HG02642 (cell line): ENCODE measurements around the gene FPR3.
"Not testable (repeated sequence)": the region's sequence is repeated elsewhere in the genome, so short reads cannot be mapped to it uniquely, and the experiment has no call there.

Source experiments
- ATAC-seq: cut with Tn5 transposase; IDR thresholded peaks from one replicate; pipeline ENCODE4 v1.9.1; 2021; ENCODE audit warnings: mild to moderate bottlenecking; ENCODE audit not compliant: unreplicated experiment, poor library complexity

The FPR3 gene

GRCh38 chr19:51804789-51805188 lies 9.8 kb downstream of the FPR3 start:
- not testable (repeated sequence) for ATAC-seq

- not testable (repeated sequence) for ATAC-seq
Measured at GRCh38 chr19:51805396-51805795, 10.4 kb downstream of the FPR3 start.

GRCh38 chr19:51806571-51806970 lies 11.6 kb downstream of the FPR3 start:
- not testable (repeated sequence) for ATAC-seq

GRCh38 chr19:51807111-51807701 lies 12.2 kb downstream of the FPR3 start:
- no peak for ATAC-seq

- ATAC-seq = no peak
Measured at GRCh38 chr19:51807925-51808324, 13.0 kb downstream of the FPR3 start.

GRCh38 chr19:51808333-51808986 lies 13.5 kb downstream of the FPR3 start:
- no peak for ATAC-seq

GRCh38 chr19:51809787-51810186 lies 14.8 kb downstream of the FPR3 start:
- no peak for ATAC-seq

GRCh38 chr19:51810223-51810622 lies 15.3 kb downstream of the FPR3 start:
- ATAC-seq = no peak

- no peak for ATAC-seq
Measured at GRCh38 chr19:51811344-51811743, 16.4 kb downstream of the FPR3 start.

GRCh38 chr19:51815043-51815442 lies 20.1 kb downstream of the FPR3 start:
- no peak for ATAC-seq

- no peak for ATAC-seq
Measured at GRCh38 chr19:51816711-51817110, 21.8 kb downstream of the FPR3 start.

GRCh38 chr19:51820011-51820410 lies 25.1 kb downstream of the FPR3 start:
- ATAC-seq = no peak

GRCh38 chr19:51820831-51821446 lies 26.0 kb downstream of the FPR3 start:
- ATAC-seq = no peak

- no peak for ATAC-seq
Measured at GRCh38 chr19:51821456-51821855, 26.5 kb downstream of the FPR3 start.

GRCh38 chr19:51821921-51822320 lies 27.0 kb downstream of the FPR3 start:
- ATAC-seq = no peak

- no peak for ATAC-seq
Measured at GRCh38 chr19:51822325-51822724, 27.4 kb downstream of the FPR3 start.

- no peak for ATAC-seq
Measured at GRCh38 chr19:51822946-51823345, 28.0 kb downstream of the FPR3 start.

- no peak for ATAC-seq
Measured at GRCh38 chr19:51824281-51825005, 29.5 kb downstream of the FPR3 start.

GRCh38 chr19:51830274-51830673 lies 35.3 kb downstream of the FPR3 start:
- no peak for ATAC-seq

- ATAC-seq = no peak
Measured at GRCh38 chr19:51837145-51837544, 42.2 kb downstream of the FPR3 start.
